Measurements from ENCODE around the gene ERRFI1.

GRCh38 chr1:7989762-7990428, 36.2 kb downstream of the ERRFI1 start:
- no peak for TF ChIP-seq CTCF (conservative IDR thresholded peaks at IDR 0.05)
- no peak for TF ChIP-seq ZFX (IDR thresholded peaks at IDR 0.05)

Data from C4-2B (cell line).